Muscle layer of colon (tissue), 2 donors: ENCODE results near the gene NUTM2D.
"Not testable (repeated sequence)": the region's sequence is repeated elsewhere in the genome, so short reads cannot be mapped to it uniquely, and the experiment has no call there.

ENCODE experiments used
- H3K27ac ChIP-seq: one replicate; pipeline ENCODE4 v1.7.0; 2013; ENCODE audit warnings: low read depth, mild to moderate bottlenecking, low read length, moderate library complexity
- H3K27me3 ChIP-seq, 2 donors: one replicate each; pipeline ENCODE4 v1.7.0; 2013; ENCODE audit warnings: low read length in 2 of 2, mild to moderate bottlenecking in 2 of 2; ENCODE audit not compliant: insufficient read depth in 2 of 2, control insufficient read depth in 1 of 2
- H3K36me3 ChIP-seq: one replicate; pipeline ENCODE4 v1.7.0; 2013; ENCODE audit warnings: mild to moderate bottlenecking, low read length; ENCODE audit not compliant: insufficient read depth
- H3K4me1 ChIP-seq: one replicate; pipeline ENCODE4 v1.7.0; 2013; ENCODE audit warnings: mild to moderate bottlenecking, low read length; ENCODE audit not compliant: insufficient read depth
- H3K4me3 ChIP-seq, 2 donors: one replicate each; pipeline ENCODE4 v1.7.0; 2013; ENCODE audit warnings: low read length in 2 of 2, low read depth in 1 of 2, mild to moderate bottlenecking in 1 of 2, moderate library complexity in 1 of 2
- H3K9ac ChIP-seq: one replicate; pipeline ENCODE4 v1.7.0; 2013; ENCODE audit warnings: low read length
- H3K9me3 ChIP-seq: one replicate; pipeline ENCODE4 v1.7.0; 2013; ENCODE audit warnings: mild to moderate bottlenecking, low read length
- donor health status: abdominal sarcoma.
- donor health status: Adenocarcinoma of cecum.

NUTM2D gene

GRCh38 chr10:87383149-87383857, 25.8 kb downstream of the NUTM2D start:
- H3K27me3 ChIP-seq, H3K9ac ChIP-seq, H3K36me3 ChIP-seq, H3K27ac ChIP-seq, H3K9me3 ChIP-seq, H3K4me1 ChIP-seq, H3K4me3 ChIP-seq: not testable (repeated sequence)

GRCh38 chr10:87384283-87384682, 26.7 kb downstream of the NUTM2D start:
- H3K36me3 ChIP-seq: not testable (repeated sequence)

GRCh38 chr10:87385762-87386360, 28.3 kb downstream of the NUTM2D start:
- H3K27me3 ChIP-seq, H3K4me3 ChIP-seq, H3K36me3 ChIP-seq, H3K4me1 ChIP-seq, H3K9me3 ChIP-seq, H3K27ac ChIP-seq, H3K9ac ChIP-seq: not testable (repeated sequence)

More at GRCh38 chr10:87384283-87384682, 26.7 kb downstream of the NUTM2D start:
- H3K27me3 ChIP-seq, H3K9ac ChIP-seq, H3K4me1 ChIP-seq, H3K27ac ChIP-seq, H3K9me3 ChIP-seq, H3K4me3 ChIP-seq: not testable (repeated sequence)

- H3K4me3 ChIP-seq: not testable (repeated sequence)
Observed at GRCh38 chr10:87391360-87391759, 33.8 kb downstream of the NUTM2D start.

GRCh38 chr10:87396206-87396605, 38.7 kb downstream of the NUTM2D start:
- H3K9me3 ChIP-seq, H3K27ac ChIP-seq, H3K36me3 ChIP-seq, H3K4me1 ChIP-seq, H3K27me3 ChIP-seq, H3K9ac ChIP-seq, H3K4me3 ChIP-seq: not testable (repeated sequence)

More at GRCh38 chr10:87391360-87391759, 33.8 kb downstream of the NUTM2D start:
- not testable (repeated sequence) for H3K27ac ChIP-seq, H3K36me3 ChIP-seq, H3K27me3 ChIP-seq, H3K9ac ChIP-seq, H3K4me1 ChIP-seq, H3K9me3 ChIP-seq

- H3K36me3 ChIP-seq, H3K9ac ChIP-seq, H3K4me1 ChIP-seq, H3K27ac ChIP-seq, H3K9me3 ChIP-seq, H3K4me3 ChIP-seq, H3K27me3 ChIP-seq: not testable (repeated sequence)
Observed at GRCh38 chr10:87398436-87398835, 40.9 kb downstream of the NUTM2D start.

- not testable (repeated sequence) for H3K36me3 ChIP-seq, H3K4me1 ChIP-seq, H3K27me3 ChIP-seq, H3K27ac ChIP-seq, H3K4me3 ChIP-seq, H3K9me3 ChIP-seq, H3K9ac ChIP-seq
Observed at GRCh38 chr10:87407516-87408467, 50.2 kb downstream of the NUTM2D start.

GRCh38 chr10:87413921-87414320, 56.4 kb downstream of the NUTM2D start:
- not testable (repeated sequence) for H3K27ac ChIP-seq, H3K9ac ChIP-seq, H3K4me3 ChIP-seq, H3K9me3 ChIP-seq, H3K4me1 ChIP-seq, H3K36me3 ChIP-seq, H3K27me3 ChIP-seq
